GM12892 (cell line): ENCODE measurements around the gene BICRA.
A peak's percentile ranks its signal among the peaks of the same experiment; 100 is the strongest.
"Not testable (repeated sequence)": the region's sequence is repeated elsewhere in the genome, so short reads cannot be mapped to it uniquely, and the experiment has no call there.

Experiments
- DNase-seq: peaks from one replicate; pipeline ENCODE4 v3.0.0; 2011; ENCODE audit not compliant: insufficient read length
- FAIRE-seq: peaks from 2 replicates; lab custom pipeline; 2011; peaks lifted over from hg19 to GRCh38; lab: Jason Lieb, UNC
- POLR2A ChIP-seq: IDR thresholded peaks from 2 replicates; pipeline ENCODE4 v1.6.1; 2011; ENCODE audit warnings: low read depth, low read length, control low read depth
- POLR2AphosphoS5 ChIP-seq: IDR thresholded peaks from 2 replicates; pipeline ENCODE4 v1.6.1; 2011; ENCODE audit warnings: low read depth, low read length, control low read depth
- TAF1 ChIP-seq: IDR thresholded peaks from 2 replicates; pipeline ENCODE4 v1.6.1; 2011; ENCODE audit warnings: low read depth, mild to moderate bottlenecking, control low read depth, low read length, borderline replicate concordance

BICRA gene

GRCh38 chr19:47700934-47701716 lies 92.2 kb downstream of the BICRA start:
- no peak for DNase-seq
- no peak for TF ChIP-seq POLR2AphosphoS5
- FAIRE-seq: no peak

GRCh38 chr19:47701717-47702552 lies 93.0 kb downstream of the BICRA start:
- no peak for TF ChIP-seq POLR2A
- no peak for TF ChIP-seq TAF1
- no peak for TF ChIP-seq POLR2AphosphoS5
- DNase-seq (no peak), FAIRE-seq (no peak)

- TF ChIP-seq POLR2AphosphoS5: no peak
- no peak for TF ChIP-seq TAF1
- TF ChIP-seq POLR2A: no peak
- no peak for DNase-seq
- FAIRE-seq: no peak
Measured at GRCh38 chr19:47702671-47703070, 93.7 kb downstream of the BICRA start.

- DNase-seq: no peak
- no peak for FAIRE-seq
- TF ChIP-seq POLR2A (no peak), TAF1 (no peak), POLR2AphosphoS5 (no peak)
Measured at GRCh38 chr19:47703301-47703700, 94.4 kb downstream of the BICRA start.

GRCh38 chr19:47704024-47704423 lies 95.1 kb downstream of the BICRA start:
- no peak for TF ChIP-seq POLR2AphosphoS5
- no peak for TF ChIP-seq POLR2A
- TF ChIP-seq TAF1: no peak
- no peak for FAIRE-seq
- no peak for DNase-seq

GRCh38 chr19:47704656-47705055 lies 95.7 kb downstream of the BICRA start:
- no peak for FAIRE-seq
- no peak for DNase-seq

GRCh38 chr19:47707135-47707925 lies 98.4 kb downstream of the BICRA start:
- FAIRE-seq (peak; percentile 94), DNase-seq (peak; percentile 61)
- no peak for TF ChIP-seq POLR2AphosphoS5
- no peak for TF ChIP-seq TAF1
- TF ChIP-seq POLR2A: no peak

More at GRCh38 chr19:47704656-47705055, 95.7 kb downstream of the BICRA start:
- no peak for TF ChIP-seq TAF1

- DNase-seq (no peak), FAIRE-seq (no peak)
- no peak for TF ChIP-seq TAF1
- TF ChIP-seq POLR2AphosphoS5: no peak
- no peak for TF ChIP-seq POLR2A
Measured at GRCh38 chr19:47711652-47712242, 102.8 kb downstream of the BICRA start.

GRCh38 chr19:47713046-47714021 lies 104.4 kb downstream of the BICRA start, which contains the start of gene EHD2:
EHD2 (plus strand) TSS chr19:47713422; CDS start chr19:47716613, 3,191 bp downstream.
- no peak for FAIRE-seq
- DNase-seq: no peak

GRCh38 chr19:47714339-47714738 lies 105.4 kb downstream of the BICRA start:
- TF ChIP-seq POLR2A (no peak), TAF1 (no peak), POLR2AphosphoS5 (no peak)
- DNase-seq (no peak), FAIRE-seq (no peak)

More at GRCh38 chr19:47713046-47714021, 104.4 kb downstream of the BICRA start, which contains the start of gene EHD2:
- TF ChIP-seq POLR2A (no peak), TAF1 (no peak), POLR2AphosphoS5 (no peak)

- not testable (repeated sequence) for FAIRE-seq, DNase-seq
Measured at GRCh38 chr19:47714855-47715254, 105.9 kb downstream of the BICRA start.
